H9 (cell line): Measurements from ENCODE around the gene FNDC4. TPM values are rescaled to one million over a fixed set of nuclear protein-coding genes. Genes with fewer than 3 reads are reported as not detected.

Experiments
- DNase-seq: peaks from one replicate; pipeline ENCODE4 v3.0.0-alpha.2; 2017
- H2AFZ ChIP-seq: one replicate; pipeline ENCODE4 v1.6.1; 2013; ENCODE audit warnings: mild to moderate bottlenecking, low read length, control low read depth, moderate library complexity
- H2AK5ac ChIP-seq: 2 replicates; pipeline ENCODE4 v1.6.1; 2013; ENCODE audit warnings: low read length, control low read depth, mixed read lengths; ENCODE audit not compliant: insufficient read length
- H2BK120ac ChIP-seq: one replicate; pipeline ENCODE4 v1.6.1; 2013; ENCODE audit warnings: low read depth, mild to moderate bottlenecking, low read length, control low read depth, inconsistent platforms; ENCODE audit not compliant: poor library complexity, severe bottlenecking
- H2BK12ac ChIP-seq: 2 replicates; pipeline ENCODE4 v1.6.1; 2013; ENCODE audit warnings: low read length, control low read depth, mixed read lengths, low read depth; ENCODE audit not compliant: insufficient read length
- H2BK15ac ChIP-seq: 2 replicates; pipeline ENCODE4 v1.6.1; 2013; ENCODE audit warnings: low read depth, low read length, control low read depth
- H2BK20ac ChIP-seq: one replicate; pipeline ENCODE4 v1.6.1; 2013; ENCODE audit warnings: low read depth, mild to moderate bottlenecking, low read length, control low read depth, inconsistent platforms; ENCODE audit not compliant: poor library complexity, severe bottlenecking
- H2BK5ac ChIP-seq: 2 replicates; pipeline ENCODE4 v1.6.1; 2013; ENCODE audit warnings: low read length, control low read depth, mixed read lengths; ENCODE audit not compliant: insufficient read length
- H3K14ac ChIP-seq: 2 replicates; pipeline ENCODE4 v1.6.1; 2013; ENCODE audit warnings: low read length, control low read depth; ENCODE audit not compliant: insufficient read depth
- H3K18ac ChIP-seq: 2 replicates; pipeline ENCODE4 v1.6.1; 2013; ENCODE audit warnings: low read depth, mild to moderate bottlenecking, mixed read lengths, low read length, control low read depth; ENCODE audit not compliant: insufficient read length
- H3K23ac ChIP-seq: 2 replicates; pipeline ENCODE4 v1.6.1; 2013; ENCODE audit warnings: low read length, control low read depth, mixed read lengths, low read depth; ENCODE audit not compliant: insufficient read length
- H3K23me2 ChIP-seq: 2 replicates; pipeline ENCODE4 v1.6.1; 2013; ENCODE audit warnings: low read depth, mild to moderate bottlenecking, mixed read lengths, low read length, control low read depth; ENCODE audit not compliant: insufficient read length, poor library complexity, severe bottlenecking
- H3K27ac ChIP-seq: 2 replicates; pipeline ENCODE4 v1.5.1; 2013; ENCODE audit warnings: low read length, control low read depth, mixed read lengths, low read depth; ENCODE audit not compliant: insufficient read length
- H3K27me3 ChIP-seq: 2 replicates; pipeline ENCODE4 v1.6.1; 2013; ENCODE audit warnings: low read length, control low read depth, inconsistent platforms; ENCODE audit not compliant: insufficient read depth
- H3K4ac ChIP-seq: 2 replicates; pipeline ENCODE4 v1.6.1; 2013; ENCODE audit warnings: low read depth, mild to moderate bottlenecking, control low read depth, inconsistent platforms, low read length, moderate library complexity
- H3K4me1 ChIP-seq: 2 replicates; pipeline ENCODE4 v1.6.1; 2013; ENCODE audit warnings: low read length, control low read depth, inconsistent platforms; ENCODE audit not compliant: insufficient read depth
- H3K4me2 ChIP-seq: 2 replicates; pipeline ENCODE4 v1.6.1; 2013; ENCODE audit warnings: low read length, control low read depth, mixed read lengths; ENCODE audit not compliant: insufficient read length, insufficient read depth
- H3K56ac ChIP-seq: 2 replicates; pipeline ENCODE4 v1.6.1; 2013; ENCODE audit warnings: low read depth, mild to moderate bottlenecking, mixed read lengths, low read length, control low read depth; ENCODE audit not compliant: insufficient read length
- H3K79me1 ChIP-seq: 2 replicates; pipeline ENCODE4 v1.6.1; 2013; ENCODE audit warnings: low read depth, mild to moderate bottlenecking, moderate library complexity, low read length, control low read depth, inconsistent platforms; ENCODE audit not compliant: insufficient read depth, poor library complexity, severe bottlenecking
- H3K79me2 ChIP-seq: 2 replicates; pipeline ENCODE4 v1.6.1; 2013; ENCODE audit warnings: low read length, control low read depth, inconsistent platforms; ENCODE audit not compliant: insufficient read depth
- H3K9ac ChIP-seq: 2 replicates; pipeline ENCODE4 v1.6.1; 2013; ENCODE audit warnings: low read length, control low read depth, mixed read lengths; ENCODE audit not compliant: insufficient read length; ENCODE audit errors: extremely low read depth
- H3K9me3 ChIP-seq: one replicate; pipeline ENCODE4 v1.6.1; 2013; ENCODE audit warnings: low read depth, low read length, inconsistent platforms; ENCODE audit not compliant: control insufficient read depth
- H3T11ph ChIP-seq: one replicate; pipeline ENCODE4 v1.6.1; 2013; ENCODE audit warnings: mild to moderate bottlenecking, low read length, control low read depth, inconsistent platforms
- H4K20me1 ChIP-seq: one replicate; pipeline ENCODE4 v1.6.1; 2013; ENCODE audit not compliant: control insufficient read depth, insufficient read length, insufficient read depth
- H4K5ac ChIP-seq: 2 replicates; pipeline ENCODE4 v1.6.1; 2013; ENCODE audit warnings: low read depth, mild to moderate bottlenecking, mixed read lengths, low read length, control low read depth; ENCODE audit not compliant: insufficient read length
- H4K8ac ChIP-seq: replicated peaks from 2 replicates; pipeline ENCODE4 v1.6.1; 2013; ENCODE audit warnings: low read length, control low read depth, mixed read lengths, low read depth; ENCODE audit not compliant: insufficient read length
- H4K91ac ChIP-seq: 2 replicates; pipeline ENCODE4 v1.6.1; 2013; ENCODE audit warnings: low read depth, mild to moderate bottlenecking, moderate library complexity, mixed read lengths, low read length, control low read depth; ENCODE audit not compliant: insufficient read length
- H3K27ac Mint-ChIP-seq, 3 experiments: 2 replicates in 2 of 3; 3 replicates in 1 of 3; pipeline ENCODE4 v1.8.0; 2020 to 2021; ENCODE audit warnings: mixed read lengths in 3 of 3, mild to moderate bottlenecking in 1 of 3, moderate library complexity in 1 of 3
- H3K27me3 Mint-ChIP-seq: 2 replicates; pipeline ENCODE4 v1.8.0; 2021; ENCODE audit warnings: low read depth, mild to moderate bottlenecking, moderate library complexity, mixed read lengths
- H3K36me3 Mint-ChIP-seq, 3 experiments: 2 replicates in 2 of 3; 3 replicates in 1 of 3; pipeline ENCODE4 v1.8.0; 2020 to 2021; ENCODE audit warnings: low read depth in 3 of 3, mixed read lengths in 3 of 3; ENCODE audit not compliant: insufficient read depth in 1 of 3
- H3K4me1 Mint-ChIP-seq, 2 experiments: 2 replicates each; pipeline ENCODE4 v1.8.0; 2020; ENCODE audit warnings: mixed read lengths in 2 of 2
- H3K4me3 Mint-ChIP-seq, 2 experiments: 2 replicates in 1 of 2; 3 replicates in 1 of 2; pipeline ENCODE4 v1.8.0; 2020 to 2021; ENCODE audit warnings: mild to moderate bottlenecking in 2 of 2, mixed read lengths in 2 of 2, moderate library complexity in 1 of 2
- H3K9me3 Mint-ChIP-seq, 2 experiments: 2 replicates in 1 of 2; 3 replicates in 1 of 2; pipeline ENCODE4 v1.8.0; 2020; ENCODE audit warnings: mild to moderate bottlenecking in 2 of 2, mixed read lengths in 2 of 2, moderate library complexity in 1 of 2
- CTCF ChIP-seq: fragments of 200-600 bp; sonication (generic); conservative IDR thresholded peaks from 3 replicates; pipeline ENCODE4 v1.8.0; 2021; ENCODE audit warnings: antibody characterized with exemption, mild to moderate bottlenecking
- WGBS: extraction: QIAGEN DNeasy Blood & Tissue Kit; methylation state at CpG from one replicate; pipeline ENCODE4 v1.1.7; 2013; ENCODE audit warnings: missing lambda C conversion rate, low lambda C conversion rate, mixed read lengths; ENCODE audit not compliant: insufficient read length; ENCODE audit errors: extremely low coverage; 5-methylcytosine and 5-hydroxymethylcytosine counted together
- total RNA-seq: library from RNA; stranded (reverse); gene quantifications from 2 replicates; pipeline ENCODE4 v1.2.1, GENCODE V29; 2021

Gene FNDC4
- total RNA-seq, 1 experiment from 2014 or later = 21.5 TPM

GRCh38 chr2:27445155-27445554 is 49.8 kb downstream of the FNDC4 start:
- H3K36me3 Mint-ChIP-seq = peaks cover 25 to 74% (median 57%) of the 10 kb centered on the region in 3 experiments; a peak in 6 of 7 replicates
- no peak for TF ChIP-seq CTCF
- no peaks in the 10 kb centered on the region for H3K27me3 ChIP-seq
- no peak overlapping the region for H4K5ac ChIP-seq
- no peak overlapping the region for H3K18ac ChIP-seq
- H2BK20ac ChIP-seq = no peak overlapping the region
- H3K27me3 Mint-ChIP-seq = no peaks in the 10 kb centered on the region
- no peak overlapping the region for H2BK12ac ChIP-seq
- DNase-seq = no peak
- no peaks in the 10 kb centered on the region for H3K79me1 ChIP-seq
- H2BK5ac ChIP-seq = no peak overlapping the region
- no peak overlapping the region for H3K9ac ChIP-seq
- peaks cover 13 to 18% of the 10 kb centered on the region in 2 experiments for H3K4me1 Mint-ChIP-seq
- H3K27ac Mint-ChIP-seq = no peak overlapping the region
- H3K4me3 Mint-ChIP-seq = no peak overlapping the region
- H3K9me3 Mint-ChIP-seq = no peaks in the 10 kb centered on the region
- no peaks in the 10 kb centered on the region for H3K9me3 ChIP-seq
- H3K56ac ChIP-seq = no peak overlapping the region
- no peaks in the 10 kb centered on the region for H3K79me2 ChIP-seq
- H3T11ph ChIP-seq = no peak overlapping the region
- no peak overlapping the region for H3K4me2 ChIP-seq
- H3K23ac ChIP-seq = no peak overlapping the region
- no CpG with 5 or more reads among the region's 8 CpGs for WGBS
- no peak overlapping the region for H3K14ac ChIP-seq
- H2BK120ac ChIP-seq = no peak overlapping the region
- H2AFZ ChIP-seq = no peak overlapping the region
- H2AK5ac ChIP-seq = no peak overlapping the region
- H3K23me2 ChIP-seq = peaks cover 8% of the 10 kb centered on the region
- H4K8ac ChIP-seq = no peak overlapping the region
- no peak overlapping the region for H4K91ac ChIP-seq
- no peaks in the 10 kb centered on the region for H3K4me1 ChIP-seq
- H3K4ac ChIP-seq = no peak overlapping the region
- no peak overlapping the region for H3K27ac ChIP-seq
- no peaks in the 10 kb centered on the region for H4K20me1 ChIP-seq
- no peak overlapping the region for H2BK15ac ChIP-seq
